HCT116 (cell line): ENCODE results near the gene ZNF582. TPM values are rescaled to one million over a fixed set of nuclear protein-coding genes. Genes with fewer than 3 reads are reported as not detected.

ENCODE experiments used
- ATAC-seq: fragments of 200-7000 bp; cut with Tn5 transposase; 2 replicates; pipeline ENCODE4 v1.9.1; 2020; ENCODE audit warnings: mild to moderate bottlenecking, moderate library complexity
- BruUV-seq: library from RNA; stranded (reverse); fragments of 400-500 nt; replicated peaks from 2 replicates; lab custom pipeline; 2021; lab: Mats Ljungman, UMichigan
- CTCF ChIA-PET: fragments of 300-600 bp; sonication (Branson Sonifier 250); formaldehyde crosslinking; loops from one replicate; lab custom pipeline; 2021; ENCODE audit warnings: antibody characterized with exemption; lab: Charles Lee
- POLR2A ChIA-PET: fragments of 300-600, 350-600 bp; sonication (Branson Sonifier 250); formaldehyde crosslinking; loops from one replicate; lab custom pipeline; 2021; ENCODE audit warnings: antibody characterized with exemption; lab: Charles Lee
- RAD21 ChIA-PET, 2 experiments: fragments of 300-600 bp; sonication (Branson Sonifier 250); formaldehyde crosslinking; loops; one replicate each; lab custom pipeline; 2023; ENCODE audit warnings: low total read pairs in 2 of 2; ENCODE audit not compliant: uncharacterized antibody in 2 of 2, unreplicated experiment in 2 of 2, low non-redundant PET in 1 of 2; lab: Charles Lee
- DNase-seq: peaks from one replicate; pipeline ENCODE4 v3.0.0-alpha.2; 2010; ENCODE audit warnings: low read depth, low spot score
- H2AFZ ChIP-seq: fragments of 200-600 bp; shearing (Covaris generic), sonication (generic); 2 replicates; pipeline ENCODE4 v1.6.1; 2017; ENCODE audit warnings: low read depth, mixed run types, mixed read lengths, antibody characterized with exemption, low read length; ENCODE audit not compliant: poor library complexity, severe bottlenecking
- H3K27ac ChIP-seq: 2 replicates; pipeline ENCODE4 v1.5.1; 2012; ENCODE audit warnings: low read depth, low read length
- H3K27me3 ChIP-seq: fragments of 200-600 bp; sonication (generic); 2 replicates; pipeline ENCODE4 v1.6.1; 2016; ENCODE audit warnings: mixed run types, low read length, mixed read lengths; ENCODE audit not compliant: insufficient read depth
- H3K36me3 ChIP-seq, 2 experiments: fragments of 200-500 bp in 1 of 2; fragments of 200-600 bp in 1 of 2; sonication (Bioruptor generic) in 1 of 2; sonication (generic) in 1 of 2; 2 replicates each; pipeline versions ENCODE4 v1.5.1 to v1.6.1; 2014 to 2016; ENCODE audit warnings: low read length in 2 of 2, inconsistent platforms in 1 of 2, mixed read lengths in 1 of 2, mixed run types in 1 of 2; ENCODE audit not compliant: insufficient read depth in 2 of 2, control insufficient read depth in 1 of 2
- H3K4me1 ChIP-seq, 2 experiments: fragments of 200-600 bp in 1 of 2; sonication (generic) in 1 of 2; 2 replicates each; pipeline versions ENCODE4 v1.5.1 to v1.6.1; 2012 to 2017; ENCODE audit warnings: low read length in 2 of 2, inconsistent platforms in 1 of 2, mild to moderate bottlenecking in 1 of 2, mixed read lengths in 1 of 2, mixed run types in 1 of 2, moderate library complexity in 1 of 2; ENCODE audit not compliant: insufficient read depth in 2 of 2, control insufficient read depth in 1 of 2
- H3K4me2 ChIP-seq: fragments of 200-600 bp; sonication (generic); 2 replicates; pipeline ENCODE4 v1.6.1; 2017; ENCODE audit warnings: mixed run types, low read length, mixed read lengths
- H3K4me3 ChIP-seq, 2 experiments: fragments of 200-600 bp in 1 of 2; sonication (generic) in 1 of 2; replicated peaks in 1 of 2; 2 replicates each; pipeline ENCODE4 v1.5.1; 2011 to 2016; ENCODE audit warnings: low read length in 2 of 2, control low read depth in 1 of 2, low read depth in 1 of 2, mild to moderate bottlenecking in 1 of 2, mixed read lengths in 1 of 2, mixed run types in 1 of 2
- H3K79me2 ChIP-seq: fragments of 200-600 bp; sonication (generic); 2 replicates; pipeline ENCODE4 v1.6.1; 2017; ENCODE audit warnings: mild to moderate bottlenecking, mixed run types, low read length, moderate library complexity, mixed read lengths; ENCODE audit not compliant: insufficient read depth
- H3K9ac ChIP-seq: fragments of 200-600 bp; sonication (generic); 2 replicates; pipeline ENCODE4 v1.6.1; 2016; ENCODE audit warnings: low read length, mixed read lengths
- H3K9me2 ChIP-seq: fragments of 200-600 bp; sonication (generic), shearing (Covaris generic); 2 replicates; pipeline ENCODE4 v1.6.1; 2017; ENCODE audit warnings: mixed run types, mild to moderate bottlenecking, moderate library complexity; ENCODE audit not compliant: insufficient read depth
- H3K9me3 ChIP-seq, 2 experiments: fragments of 200-500 bp in 1 of 2; fragments of 200-600 bp in 1 of 2; sonication (Bioruptor generic) in 1 of 2; sonication (generic) in 1 of 2; 2 replicates each; pipeline ENCODE4 v1.6.1; 2014 to 2017; ENCODE audit warnings: low read length in 2 of 2, mixed read lengths in 2 of 2, inconsistent platforms in 1 of 2, low read depth in 1 of 2, mild to moderate bottlenecking in 1 of 2, mixed run types in 1 of 2, moderate library complexity in 1 of 2; ENCODE audit not compliant: control insufficient read depth in 1 of 2, insufficient read depth in 1 of 2
- H4K20me1 ChIP-seq: fragments of 200-600 bp; sonication (generic), shearing (Covaris generic); 2 replicates; pipeline ENCODE4 v1.6.1; 2017; ENCODE audit warnings: mixed run types, mild to moderate bottlenecking, moderate library complexity; ENCODE audit not compliant: insufficient read depth
- ATF3 ChIP-seq: IDR thresholded peaks from 2 replicates; pipeline ENCODE4 v1.6.1; 2012
- EGR1 ChIP-seq: IDR thresholded peaks from 2 replicates; pipeline ENCODE4 v1.6.1; 2012; ENCODE audit warnings: low read depth
- EZH2 ChIP-seq: fragments of 200-600 bp; sonication (generic); IDR thresholded peaks from 2 replicates; pipeline ENCODE4 v1.6.1; 2017; ENCODE audit warnings: antibody characterized with exemption, mixed run types
- EZH2phosphoT487 ChIP-seq: fragments of 200-600 bp; IDR thresholded peaks from 2 replicates; pipeline ENCODE4 v1.6.1; 2018; ENCODE audit warnings: antibody characterized with exemption, borderline replicate concordance
- POLR2A ChIP-seq: IDR thresholded peaks from 2 replicates; pipeline ENCODE4 v1.7.0; 2011; ENCODE audit warnings: borderline replicate concordance; ENCODE audit not compliant: insufficient read depth, insufficient read length; ENCODE audit errors: extremely low read depth
- REST ChIP-seq: IDR thresholded peaks from 2 replicates; pipeline ENCODE4 v1.6.1; 2012; ENCODE audit warnings: low read depth
- SIN3A ChIP-seq: IDR thresholded peaks from 2 replicates; pipeline ENCODE4 v1.6.1; 2012; ENCODE audit warnings: low read depth
- TCF7L2 ChIP-seq: IDR thresholded peaks from 2 replicates; pipeline ENCODE4 v1.7.0; 2011; ENCODE audit warnings: borderline replicate concordance, inconsistent platforms; ENCODE audit not compliant: insufficient read depth, insufficient read length; ENCODE audit errors: extremely low read depth
- YY1 ChIP-seq: IDR thresholded peaks from 2 replicates; pipeline ENCODE4 v1.6.1; 2011; ENCODE audit warnings: low read length, low read depth, moderate library complexity, mild to moderate bottlenecking; ENCODE audit not compliant: insufficient replicate concordance; ENCODE audit errors: extremely low read depth
- ZBTB33 ChIP-seq: IDR thresholded peaks from 2 replicates; pipeline ENCODE4 v1.6.1; 2011; ENCODE audit warnings: mild to moderate bottlenecking, low read length, moderate library complexity; ENCODE audit not compliant: insufficient replicate concordance; ENCODE audit errors: extremely low read depth
- ZNF274 ChIP-seq: fragments of 200-500 bp; sonication (Bioruptor generic); IDR thresholded peaks from 2 replicates; pipeline ENCODE4 v1.6.1; 2014; ENCODE audit warnings: mild to moderate bottlenecking, low read depth, low read length, inconsistent platforms
- intact Hi-C: fragments of 100-400 bp; cut with micrococcal nuclease; formaldehyde crosslinking; loops from 2 replicates; pipeline ENCODE4 v1.10.0; 2022
- total RNA-seq: library from RNA; stranded (reverse); gene quantifications from one replicate; pipeline ENCODE4 v1.2.1, GENCODE V29; 2021; ENCODE audit not compliant: unreplicated experiment

The ZNF582 gene
- total RNA-seq, 1 experiment from 2014 or later = not detected

- Histone ChIP-seq H4K20me1 (no peaks in the 10 kb centered on the region), H3K27me3 (no peaks in the 10 kb centered on the region), H3K4me3 (no peak overlapping the region), H3K9me2 (no peaks in the 10 kb centered on the region), H3K36me3 (no peaks in the 10 kb centered on the region), H3K9me3 (peaks cover 12 to 18% of the 10 kb centered on the region in 2 experiments; a peak in 2 of 4 replicates), H3K9ac (no peak overlapping the region), H3K4me1 (no peaks in the 10 kb centered on the region), H3K79me2 (no peaks in the 10 kb centered on the region), H3K4me2 (no peak overlapping the region), H3K27ac (no peak overlapping the region), H2AFZ (no peak overlapping the region)
- TF ChIP-seq EZH2phosphoT487 = no peak
- no peak for TF ChIP-seq ZBTB33
- ChIA-PET CTCF (no interaction called here), RAD21 (no interaction called here), POLR2A (no interaction called here)
- ATAC-seq = no peak
- no peak for DNase-seq
- intact Hi-C loops = no loop called here
- no TSS peak for BruUV-seq
Measured at GRCh38 chr19:56400485-56400884, 7.2 kb upstream of the ZNF582 start.

- no peak overlapping the region for H3K27ac ChIP-seq
- RAD21 ChIA-PET = no interaction called here
- intact Hi-C loops = no loop called here
- H3K4me2 ChIP-seq = no peak overlapping the region
- BruUV-seq = no TSS peak
- CTCF ChIA-PET = no interaction called here
- TF ChIP-seq SIN3A (no peak), YY1 (no peak), ATF3 (no peak), EZH2 (no peak), POLR2A (no peak), TCF7L2 (no peak), REST (no peak), ZNF274 (no peak), EGR1 (no peak)
- H3K27me3 ChIP-seq = no peaks in the 10 kb centered on the region
- no peaks in the 10 kb centered on the region for H3K4me1 ChIP-seq
- H3K4me3 ChIP-seq = no peak overlapping the region
- H3K9me2 ChIP-seq = no peaks in the 10 kb centered on the region
- H3K79me2 ChIP-seq = no peaks in the 10 kb centered on the region
- no peak overlapping the region for H3K9ac ChIP-seq
- H3K36me3 ChIP-seq = no peaks in the 10 kb centered on the region
- no peak overlapping the region for H2AFZ ChIP-seq
- POLR2A ChIA-PET = no interaction called here
- H3K9me3 ChIP-seq = peaks cover 4 to 13% of the 10 kb centered on the region in 2 experiments; a peak in 2 of 4 replicates
- ATAC-seq (no peak), DNase-seq (no peak)
- H4K20me1 ChIP-seq = no peaks in the 10 kb centered on the region
Measured at GRCh38 chr19:56398809-56399208, 5.5 kb upstream of the ZNF582 start.
